Right lobe of liver (tissue), 4 donors: ENCODE results near the gene APOC4.

Experiments used
- POLR2A ChIP-seq: fragments of 450-650 bp; IDR thresholded peaks from one replicate; pipeline ENCODE4 v1.6.1; 2017; ENCODE audit warnings: antibody characterized with exemption, mild to moderate bottlenecking
- TF ChIP-seq, protein P1 (sequence below), 4 donors: fragments of 200-600 bp in 3 of 4; fragments of 450-650 bp in 1 of 4; IDR thresholded peaks; one replicate each; pipeline versions ENCODE4 v1.5.1 to v1.8.0; 2016 to 2022; ENCODE audit warnings: antibody characterized with exemption in 4 of 4, mild to moderate bottlenecking in 2 of 4
- donor health status: DM: no; HTN: no; CAD: no.
- donor health status: DM: no; HTN: no; CAD: no.
- donor health status: DM: no; HTN: yes; CAD: no.

DNA sequence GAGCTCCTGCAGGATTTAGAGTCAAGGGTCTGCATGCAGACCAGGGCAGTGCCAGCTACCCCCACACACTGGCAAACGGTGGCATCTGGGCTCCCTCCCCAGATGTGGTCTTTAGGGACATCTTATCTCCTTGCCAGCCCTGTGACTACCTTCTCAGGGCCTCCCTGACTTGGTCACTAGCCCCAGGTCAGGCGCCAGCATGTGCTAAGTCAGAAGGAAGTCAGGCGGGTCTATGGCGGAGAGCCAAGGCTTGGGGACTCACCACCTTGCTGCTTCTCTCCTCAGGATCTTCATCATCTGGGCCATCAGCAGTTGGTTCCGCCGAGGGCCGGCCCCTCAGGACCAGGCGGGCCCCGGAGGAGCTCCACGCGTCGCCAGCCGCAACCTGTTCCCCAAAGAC lies 30.8 kb downstream of the APOC4 start:
- TF ChIP-seq, protein P1, sequence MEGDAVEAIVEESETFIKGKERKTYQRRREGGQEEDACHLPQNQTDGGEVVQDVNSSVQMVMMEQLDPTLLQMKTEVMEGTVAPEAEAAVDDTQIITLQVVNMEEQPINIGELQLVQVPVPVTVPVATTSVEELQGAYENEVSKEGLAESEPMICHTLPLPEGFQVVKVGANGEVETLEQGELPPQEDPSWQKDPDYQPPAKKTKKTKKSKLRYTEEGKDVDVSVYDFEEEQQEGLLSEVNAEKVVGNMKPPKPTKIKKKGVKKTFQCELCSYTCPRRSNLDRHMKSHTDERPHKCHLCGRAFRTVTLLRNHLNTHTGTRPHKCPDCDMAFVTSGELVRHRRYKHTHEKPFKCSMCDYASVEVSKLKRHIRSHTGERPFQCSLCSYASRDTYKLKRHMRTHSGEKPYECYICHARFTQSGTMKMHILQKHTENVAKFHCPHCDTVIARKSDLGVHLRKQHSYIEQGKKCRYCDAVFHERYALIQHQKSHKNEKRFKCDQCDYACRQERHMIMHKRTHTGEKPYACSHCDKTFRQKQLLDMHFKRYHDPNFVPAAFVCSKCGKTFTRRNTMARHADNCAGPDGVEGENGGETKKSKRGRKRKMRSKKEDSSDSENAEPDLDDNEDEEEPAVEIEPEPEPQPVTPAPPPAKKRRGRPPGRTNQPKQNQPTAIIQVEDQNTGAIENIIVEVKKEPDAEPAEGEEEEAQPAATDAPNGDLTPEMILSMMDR (IDR thresholded peaks at IDR 0.05), result no peak
- no peak for TF ChIP-seq POLR2A
